Neural cell (in vitro differentiated cells): Measurements from ENCODE around the gene FOXJ1.

ENCODE experiments used
- RAD21 ChIP-seq: fragments of 450-650 bp; conservative IDR thresholded peaks from 2 replicates; pipeline ENCODE4 v1.6.1; 2014; ENCODE audit warnings: antibody characterized with exemption, mild to moderate bottlenecking, moderate library complexity
- TF ChIP-seq, protein P1 (sequence below): fragments of 450-650 bp; IDR thresholded peaks from 2 replicates; pipeline ENCODE4 v1.5.1; 2014; ENCODE audit warnings: antibody characterized with exemption, mild to moderate bottlenecking, moderate library complexity; ENCODE audit not compliant: poor library complexity, severe bottlenecking

DNA sequence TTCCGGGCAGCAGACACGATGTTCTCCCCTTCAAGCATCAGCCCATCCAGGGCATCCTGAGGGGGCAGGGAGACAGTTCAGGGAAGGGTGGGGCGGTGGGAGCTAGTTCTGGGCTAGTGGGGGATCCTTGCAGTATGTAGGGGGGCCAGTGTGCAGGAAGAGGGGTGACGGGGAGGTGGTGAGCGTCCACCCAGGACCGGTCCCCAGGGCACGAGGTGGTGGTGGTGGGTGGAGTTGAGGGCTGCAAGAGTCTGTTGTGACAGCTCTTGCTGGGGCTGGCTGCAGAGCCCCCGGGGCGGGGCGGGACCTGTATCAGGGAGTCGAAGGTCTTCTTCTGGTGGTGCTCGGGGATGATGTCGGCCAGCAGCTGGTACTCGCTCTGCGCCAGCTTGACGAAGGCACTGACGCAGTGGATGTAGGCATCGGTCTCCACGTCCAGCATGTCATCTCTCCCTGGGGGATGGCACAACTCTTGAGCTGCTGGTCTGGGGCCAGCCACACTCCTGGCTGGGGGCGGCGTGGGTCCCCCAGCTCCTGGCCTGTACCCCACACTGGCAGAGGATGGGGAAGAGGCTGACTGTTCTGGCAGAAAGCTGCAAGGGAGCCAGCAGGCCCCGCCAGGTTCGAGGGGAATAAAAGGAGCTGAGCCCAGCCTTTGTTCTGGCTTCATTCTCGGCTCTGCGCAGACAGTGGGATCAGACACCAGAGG lies 52.0 kb downstream of the FOXJ1 start:
- TF ChIP-seq, protein P1, sequence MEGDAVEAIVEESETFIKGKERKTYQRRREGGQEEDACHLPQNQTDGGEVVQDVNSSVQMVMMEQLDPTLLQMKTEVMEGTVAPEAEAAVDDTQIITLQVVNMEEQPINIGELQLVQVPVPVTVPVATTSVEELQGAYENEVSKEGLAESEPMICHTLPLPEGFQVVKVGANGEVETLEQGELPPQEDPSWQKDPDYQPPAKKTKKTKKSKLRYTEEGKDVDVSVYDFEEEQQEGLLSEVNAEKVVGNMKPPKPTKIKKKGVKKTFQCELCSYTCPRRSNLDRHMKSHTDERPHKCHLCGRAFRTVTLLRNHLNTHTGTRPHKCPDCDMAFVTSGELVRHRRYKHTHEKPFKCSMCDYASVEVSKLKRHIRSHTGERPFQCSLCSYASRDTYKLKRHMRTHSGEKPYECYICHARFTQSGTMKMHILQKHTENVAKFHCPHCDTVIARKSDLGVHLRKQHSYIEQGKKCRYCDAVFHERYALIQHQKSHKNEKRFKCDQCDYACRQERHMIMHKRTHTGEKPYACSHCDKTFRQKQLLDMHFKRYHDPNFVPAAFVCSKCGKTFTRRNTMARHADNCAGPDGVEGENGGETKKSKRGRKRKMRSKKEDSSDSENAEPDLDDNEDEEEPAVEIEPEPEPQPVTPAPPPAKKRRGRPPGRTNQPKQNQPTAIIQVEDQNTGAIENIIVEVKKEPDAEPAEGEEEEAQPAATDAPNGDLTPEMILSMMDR: no peak
- TF ChIP-seq RAD21: no peak
